SKM-1 (cell line): ENCODE results near the gene CFI.

ENCODE experiments used
- DNase-seq: peaks from one replicate; lab custom pipeline; 2025; ENCODE audit not compliant: unreplicated experiment; lab: John Stamatoyannopoulos, UW

The CFI gene

DNA sequence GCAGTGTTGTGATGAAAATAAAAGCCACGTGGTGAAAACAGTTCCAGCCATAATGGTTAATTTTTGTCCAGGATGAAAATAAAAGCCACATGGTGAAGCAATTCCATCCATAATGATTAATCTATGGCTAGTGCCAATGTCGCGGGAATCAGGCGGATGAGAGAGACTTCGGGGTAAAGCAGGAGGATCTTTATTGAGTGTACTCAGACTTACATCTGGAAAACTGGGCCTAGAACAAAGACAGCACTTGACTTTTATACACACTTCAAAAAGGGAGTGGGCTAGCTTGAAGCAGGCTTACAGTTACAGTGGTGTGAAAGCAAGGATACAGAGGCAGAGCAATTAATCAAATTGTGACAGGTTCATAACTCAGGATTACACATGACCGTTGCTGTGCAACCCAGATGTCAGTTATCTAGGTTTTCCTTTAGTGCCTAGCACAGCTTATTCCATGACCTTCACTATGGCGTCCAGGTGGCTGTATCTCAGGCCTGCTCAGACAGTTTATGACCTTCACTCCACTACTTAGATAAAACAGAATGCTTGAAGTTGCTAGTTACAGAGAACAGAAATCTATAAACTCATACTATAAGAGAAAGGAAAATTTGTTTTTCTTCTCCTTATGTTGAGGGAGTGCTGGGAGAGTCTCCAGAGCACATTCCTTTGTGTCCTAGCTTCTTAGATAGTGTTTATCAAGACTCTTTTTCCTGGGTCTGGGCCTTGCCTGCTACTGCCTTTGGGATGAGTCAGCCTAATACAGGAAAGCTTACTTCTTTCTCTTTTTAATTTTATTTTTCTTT, 66.0 kb downstream of the CFI start:
- no peak for DNase-seq

DNA sequence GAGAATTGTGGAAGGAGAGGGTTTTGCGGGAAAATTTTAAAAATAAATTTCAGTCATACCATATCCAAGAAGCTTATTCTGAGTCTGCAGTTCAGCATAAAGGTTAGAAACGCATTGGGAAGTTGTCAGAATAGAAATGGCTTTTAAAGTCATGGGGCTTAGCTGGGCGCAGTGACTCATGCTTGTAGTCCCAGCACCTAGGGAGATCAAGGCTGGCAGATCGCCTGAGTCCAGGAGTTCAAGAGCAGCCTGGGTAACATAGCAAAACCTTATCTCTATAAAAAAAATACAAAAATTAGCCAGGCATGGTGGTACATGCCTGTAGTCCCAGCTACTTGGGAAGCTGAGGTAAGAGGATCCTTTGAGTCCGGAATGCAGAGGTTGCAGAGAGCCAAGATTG, 68.1 kb downstream of the CFI start:
- DNase-seq: no peak

DNA sequence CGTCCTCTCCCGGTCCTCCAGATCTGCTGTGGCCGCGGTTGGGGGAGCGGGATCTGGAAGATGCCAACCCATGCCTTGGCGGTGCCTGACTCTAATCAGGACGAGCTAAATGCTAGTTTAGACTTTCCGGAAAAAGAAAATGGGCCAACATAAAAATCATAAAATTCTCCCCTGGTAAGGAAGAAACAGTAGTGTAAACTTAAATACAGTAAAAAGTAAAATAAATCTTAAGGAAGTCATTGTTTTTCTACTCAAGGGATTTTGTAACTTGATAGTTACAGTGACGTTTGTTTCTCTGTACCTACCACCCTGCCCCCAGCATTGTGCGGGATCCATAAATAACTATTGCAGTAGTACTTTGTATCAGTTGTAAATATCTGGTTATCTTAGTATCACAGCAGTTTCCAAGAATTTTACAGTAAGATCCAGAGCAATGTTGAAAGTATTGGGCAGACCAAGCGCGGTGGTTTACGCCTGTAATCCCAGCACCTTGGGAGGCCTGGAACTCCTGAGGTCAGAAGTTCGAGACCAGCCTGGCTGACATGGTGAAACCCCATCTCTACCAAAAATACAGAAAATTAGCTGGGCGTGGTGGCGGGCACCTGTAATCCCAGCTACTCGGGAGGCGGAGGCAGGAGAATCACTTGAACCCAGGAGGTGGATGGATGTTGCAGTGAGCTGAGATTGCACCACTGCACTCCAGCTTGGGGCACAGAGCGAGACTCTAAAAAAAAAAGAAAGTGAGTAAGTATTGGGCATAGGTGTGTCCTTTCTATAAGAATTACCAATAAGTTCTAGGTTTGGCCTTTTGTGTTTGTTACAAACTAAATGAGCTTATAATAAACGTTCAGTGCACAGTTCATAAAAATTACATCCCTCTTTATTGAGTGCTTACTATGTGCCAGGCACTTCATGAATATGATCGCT, 70.9 kb downstream of the CFI start:
- no peak for DNase-seq

DNA sequence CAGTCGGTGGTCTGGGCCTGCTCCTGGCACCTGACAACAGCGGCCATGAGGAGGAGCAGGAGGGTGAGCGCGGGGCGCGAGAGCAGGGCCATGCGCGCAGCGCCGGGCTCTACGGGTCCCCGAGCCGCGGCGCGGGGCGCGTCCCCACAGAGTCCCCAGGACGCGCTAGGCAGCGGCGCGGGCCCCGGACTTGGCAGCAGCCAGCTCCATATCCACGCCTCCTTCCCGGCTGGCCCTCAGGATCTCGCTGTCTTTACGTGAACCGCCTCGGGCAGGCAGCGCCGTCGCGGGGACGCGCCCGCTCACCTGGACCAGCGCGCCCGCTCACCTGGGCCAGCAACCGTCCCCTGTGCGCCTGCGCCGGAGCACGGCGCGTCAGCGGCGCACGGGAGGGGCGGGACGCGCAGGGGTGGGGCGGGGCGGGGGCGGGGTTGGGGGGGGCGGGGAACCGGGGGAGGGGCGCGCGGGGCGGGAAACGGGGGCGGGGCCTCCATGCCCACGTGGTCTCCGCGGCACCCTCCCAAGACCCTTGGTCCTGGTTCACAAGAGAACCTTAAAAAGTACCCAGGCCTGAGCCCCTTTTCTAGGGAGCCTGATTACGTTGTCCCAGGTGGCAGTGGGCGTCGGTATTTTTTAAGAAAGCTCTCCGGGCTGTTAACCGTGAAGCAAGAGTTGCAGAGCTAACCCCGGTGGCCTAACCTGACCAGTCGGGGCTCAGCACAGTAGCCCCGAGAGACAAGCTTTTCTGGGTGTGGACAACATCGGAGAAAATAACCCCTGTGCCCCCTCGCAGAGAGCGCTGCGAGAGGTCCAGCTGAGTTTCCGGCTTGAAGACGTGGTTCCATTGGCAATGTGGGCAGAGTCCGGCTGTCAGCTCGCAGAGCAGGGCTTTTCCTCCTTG, 71.8 kb downstream of the CFI start, which contains the start of gene PLA2G12A:
Gene PLA2G12A (minus strand): TSS at position 353 of the 901 bp plus-strand sequence. CDS start 261 bp downstream, at position 92.
- DNase-seq: no peak

DNA sequence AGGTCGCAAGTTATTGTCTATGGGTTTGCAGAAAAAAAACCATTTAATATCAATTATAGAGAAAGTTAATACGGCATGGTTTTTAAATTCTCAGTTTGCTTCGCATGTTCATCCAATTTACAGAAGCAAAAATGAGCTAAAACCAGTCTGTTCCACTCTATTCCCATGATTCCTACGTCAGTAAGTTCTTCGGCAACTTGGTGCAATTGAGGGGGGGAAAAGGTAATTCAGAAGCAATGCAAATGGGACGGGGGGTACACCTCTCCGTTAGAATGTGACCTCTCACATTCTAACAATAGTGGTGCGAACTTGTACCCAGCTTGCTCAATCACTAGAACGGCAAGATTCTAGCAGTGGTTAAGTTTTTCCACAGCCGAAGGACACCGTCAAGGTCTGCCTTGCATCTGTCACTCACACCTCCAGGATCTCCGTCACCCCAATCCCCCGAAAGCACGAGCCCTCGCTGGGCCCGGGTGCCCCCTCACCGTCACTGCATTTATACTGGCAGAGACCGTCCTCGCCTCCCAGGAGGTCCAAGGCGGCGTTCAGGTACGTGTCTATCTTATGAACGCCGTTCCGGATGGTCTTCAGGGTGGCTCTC, 72.6 kb downstream of the CFI start:
- no peak for DNase-seq

DNA sequence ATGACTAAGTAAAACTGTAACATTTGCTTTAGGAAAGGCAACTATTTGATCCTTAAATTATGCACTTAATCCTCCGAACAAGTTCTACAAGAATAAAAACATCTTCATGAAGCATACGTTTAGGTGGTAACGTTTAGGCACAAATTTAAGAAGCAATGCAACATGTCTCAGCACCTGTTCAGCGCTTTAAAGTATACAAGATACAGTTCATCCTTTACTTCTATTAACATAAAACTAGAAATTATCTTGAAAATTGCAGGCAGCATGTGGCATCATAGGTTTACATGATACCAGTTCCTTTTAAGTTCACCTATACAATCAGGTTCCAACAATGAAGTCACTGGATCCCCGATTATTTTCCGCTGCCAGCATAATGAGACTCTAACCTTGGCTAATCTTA, 73.4 kb downstream of the CFI start:
- DNase-seq: no peak

DNA sequence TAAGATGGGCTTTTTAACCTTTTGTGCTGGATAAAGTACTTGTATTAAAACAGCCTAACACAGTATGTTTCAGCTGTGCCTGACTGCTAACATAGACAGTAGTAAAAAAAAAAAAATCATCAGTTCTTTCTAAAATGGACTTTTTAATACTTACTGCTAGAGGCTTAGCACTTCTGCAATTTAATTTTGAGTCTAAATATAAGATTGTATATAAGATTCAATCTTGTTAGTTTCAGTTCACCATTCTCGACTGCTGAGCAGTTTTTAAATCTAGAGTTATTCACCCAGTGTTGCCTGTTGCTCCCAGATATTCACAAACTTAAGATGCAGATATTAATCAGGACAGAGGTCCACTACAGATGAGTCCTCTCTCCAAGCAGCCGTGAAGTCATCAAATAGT, 78.7 kb downstream of the CFI start:
- no peak for DNase-seq

DNA sequence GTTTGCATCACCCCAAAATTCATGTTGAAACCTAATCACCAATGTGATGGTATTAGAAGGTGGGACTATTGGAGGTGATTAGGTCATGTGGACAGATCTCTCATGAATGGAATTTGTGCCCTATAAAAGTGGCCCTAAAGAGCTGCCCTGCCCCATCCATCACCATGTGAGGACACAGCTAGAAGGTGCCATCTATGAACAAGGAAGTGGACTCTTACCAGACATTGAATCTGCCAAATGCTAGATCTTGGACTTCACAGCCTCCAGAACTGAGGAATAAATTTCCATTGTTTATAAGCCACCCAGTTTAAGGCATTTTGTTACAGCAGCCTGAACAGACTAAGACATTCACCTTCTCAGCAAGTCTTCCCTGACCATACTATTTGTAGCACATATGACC, 79.4 kb downstream of the CFI start:
- no peak for DNase-seq

DNA sequence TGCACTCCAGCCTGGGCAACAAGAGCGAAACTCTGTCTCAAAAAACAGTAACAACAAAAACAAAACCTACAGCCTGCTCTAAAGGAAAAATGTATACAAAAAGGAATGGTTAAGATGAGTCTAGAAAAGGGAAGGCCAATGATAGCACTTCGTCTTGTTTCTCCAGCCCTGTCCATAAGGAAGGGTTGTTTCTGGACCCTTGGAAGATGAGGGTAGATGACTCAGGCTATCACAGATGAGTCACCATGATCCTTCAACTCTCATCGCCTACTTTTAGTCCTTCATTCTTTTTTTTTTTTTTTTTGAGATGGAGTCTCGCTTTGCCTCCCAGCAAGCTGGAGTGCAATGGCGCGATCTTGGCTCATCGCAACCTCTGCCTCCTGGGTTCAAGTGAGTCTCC, 80.8 kb downstream of the CFI start:
- DNase-seq: no peak

DNA sequence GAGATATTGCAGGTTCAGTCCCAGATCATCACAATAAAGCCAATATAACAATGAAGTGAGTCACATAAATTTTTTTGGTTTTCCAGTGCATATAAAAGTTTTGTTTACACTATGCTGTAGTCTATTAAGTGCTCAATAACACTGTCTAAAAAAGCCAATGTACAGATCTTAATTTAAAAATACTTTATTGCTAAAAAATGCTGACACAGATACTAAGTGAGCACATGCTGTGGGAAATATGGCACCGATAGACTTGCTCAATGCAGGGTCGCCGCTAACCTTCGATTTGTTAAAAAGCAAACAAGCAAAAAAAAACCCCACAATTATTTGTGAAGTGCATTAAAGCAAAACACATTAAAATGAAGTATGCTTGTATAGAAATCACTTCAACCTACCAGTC, 82.2 kb downstream of the CFI start:
- DNase-seq: no peak

DNA sequence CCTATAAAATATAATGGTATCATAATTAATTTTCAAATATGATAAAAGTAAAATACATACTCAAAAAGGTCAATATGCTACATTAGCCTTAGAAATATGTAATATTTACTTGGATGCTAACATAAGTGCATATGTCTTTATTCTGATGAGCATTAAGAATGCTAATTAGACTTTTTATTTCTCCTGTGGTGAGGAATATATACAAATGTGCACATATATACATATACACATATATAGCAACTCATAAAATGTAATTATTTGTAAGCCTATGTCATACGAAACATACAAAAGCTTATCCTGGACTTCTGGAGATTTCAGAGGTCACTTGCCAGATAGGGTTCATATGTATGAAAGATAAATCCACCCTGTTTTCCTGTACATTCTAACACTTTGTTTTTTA, 83.0 kb downstream of the CFI start:
- DNase-seq: no peak

DNA sequence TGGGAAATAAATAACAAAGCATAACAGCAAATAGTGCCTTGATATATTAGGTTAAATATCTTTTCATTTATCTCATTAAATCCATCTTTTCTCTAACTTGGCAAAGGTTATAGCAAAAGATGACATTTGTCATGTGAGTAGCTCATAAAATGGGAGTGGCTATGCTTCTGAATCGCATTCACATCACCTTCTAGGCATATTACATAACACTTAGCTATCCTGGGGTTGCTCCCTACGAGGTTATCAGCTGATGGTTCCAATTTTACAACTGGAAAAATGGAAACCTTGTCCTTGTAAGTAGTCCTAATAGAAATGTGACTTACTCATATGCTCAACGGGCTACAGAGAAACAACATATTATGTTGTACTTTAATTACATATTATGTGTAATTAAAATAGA, 88.3 kb downstream of the CFI start:
- DNase-seq: no peak

DNA sequence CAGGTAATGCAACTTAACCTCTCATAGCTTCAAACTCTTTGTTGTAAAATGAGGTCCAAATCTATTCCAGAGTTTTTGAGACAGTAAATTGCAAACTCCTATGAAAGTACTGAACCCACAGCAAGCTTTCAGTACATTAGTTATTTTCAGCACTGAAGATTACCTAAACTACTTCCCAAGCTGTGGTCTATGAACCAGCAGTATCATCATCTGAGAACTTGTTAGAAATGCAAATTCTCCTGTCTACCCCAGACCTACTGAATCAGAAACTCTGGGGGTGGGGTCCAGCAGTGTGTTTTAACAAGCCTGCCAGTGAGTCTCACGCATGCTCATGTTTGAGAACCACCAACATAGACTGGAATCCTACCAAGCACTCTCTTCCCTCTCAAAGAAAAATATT, 92.8 kb downstream of the CFI start:
- DNase-seq: no peak

DNA sequence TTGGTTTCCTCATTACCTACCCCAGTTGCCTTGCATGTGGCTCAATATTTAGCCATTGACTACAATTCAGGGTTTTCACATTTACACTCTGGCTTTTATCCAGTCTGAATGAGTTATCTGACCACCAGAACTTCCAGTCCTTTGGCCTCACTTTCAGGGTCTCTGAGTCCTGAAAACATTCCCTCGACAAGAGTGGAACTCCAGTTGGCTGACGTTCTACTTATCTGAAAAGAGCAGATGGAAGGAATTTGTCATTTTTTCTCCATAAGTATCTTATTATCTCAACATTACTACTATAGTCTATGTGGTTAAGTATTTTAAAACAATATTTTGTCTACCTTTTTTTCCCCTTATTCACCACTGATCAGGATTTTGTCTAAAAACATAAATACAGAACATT, 93.4 kb downstream of the CFI start:
- no peak for DNase-seq

DNA sequence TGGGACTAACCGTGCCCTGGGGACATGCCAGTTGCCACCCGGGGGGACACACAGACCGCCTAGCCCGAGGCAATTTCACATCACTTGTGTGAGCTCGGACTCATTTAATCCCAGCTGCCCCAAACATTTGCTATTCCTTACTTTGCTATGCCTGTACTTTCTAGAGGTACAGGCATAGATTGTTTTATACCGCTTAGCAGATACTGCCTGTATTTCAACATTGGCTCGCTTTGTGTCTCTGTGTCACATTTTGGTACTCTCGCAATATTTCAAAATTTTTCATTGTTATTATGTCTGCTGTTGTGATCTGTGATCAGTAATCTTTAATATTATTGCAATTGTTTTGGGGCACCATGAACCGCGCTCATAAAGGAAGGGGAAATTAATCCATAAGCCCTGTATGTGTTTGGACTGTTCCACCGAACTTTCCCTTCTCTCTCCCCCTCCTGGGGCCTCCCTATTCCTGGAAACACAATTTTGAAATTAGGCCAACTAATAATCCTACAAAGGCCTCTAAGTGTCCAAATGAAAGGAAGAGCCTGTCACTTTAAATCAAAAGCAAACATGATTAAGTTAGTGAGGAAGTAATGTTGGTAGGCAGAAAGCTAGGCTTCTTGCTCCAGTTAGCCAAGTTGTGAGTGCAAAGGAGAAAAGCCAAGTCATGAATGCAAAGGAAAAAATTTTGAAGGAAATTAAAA, 98.0 kb downstream of the CFI start:
- no peak for DNase-seq

DNA sequence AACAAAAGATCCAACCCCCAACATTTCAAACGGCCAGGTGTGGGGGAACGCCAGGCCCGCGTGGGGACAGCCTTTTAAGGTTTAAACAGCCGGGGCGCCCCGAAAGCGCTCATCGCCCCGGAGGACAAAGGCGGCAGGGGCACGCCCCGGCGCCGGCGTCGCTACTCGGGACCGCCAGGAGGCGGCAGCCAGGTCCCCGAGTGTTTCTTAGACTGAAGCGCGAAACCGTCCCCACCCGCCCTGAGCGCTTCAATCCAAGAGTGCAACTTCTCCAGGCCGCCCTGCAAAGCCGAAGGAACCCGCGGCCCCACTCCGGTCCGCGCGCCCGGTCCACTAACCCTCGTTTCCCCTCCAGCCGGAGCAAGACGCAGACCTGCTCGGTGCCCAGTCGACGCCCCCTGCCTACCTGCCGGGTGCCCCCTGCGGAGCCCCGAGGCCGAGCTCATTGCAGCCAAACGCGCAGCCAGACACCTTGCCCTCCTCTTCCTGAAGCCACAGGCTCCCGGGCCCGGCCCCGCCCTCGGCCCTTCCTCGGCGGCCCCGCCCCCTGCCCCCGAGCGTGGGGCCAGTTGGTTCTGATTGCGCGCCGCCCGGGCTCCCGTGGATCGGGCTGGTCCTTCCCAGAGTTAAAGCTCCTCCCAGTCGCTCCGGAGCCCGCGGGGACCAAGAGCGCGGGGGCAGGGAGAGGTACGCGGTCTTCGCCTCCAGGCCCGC, 98.7 kb downstream of the CFI start, which contains the start of gene CASP6:
Gene CASP6 (minus strand): TSS at position 496 of the 714 bp plus-strand sequence. CDS start 50 bp downstream, at position 446.
- DNase-seq: peak; percentile 65

DNA sequence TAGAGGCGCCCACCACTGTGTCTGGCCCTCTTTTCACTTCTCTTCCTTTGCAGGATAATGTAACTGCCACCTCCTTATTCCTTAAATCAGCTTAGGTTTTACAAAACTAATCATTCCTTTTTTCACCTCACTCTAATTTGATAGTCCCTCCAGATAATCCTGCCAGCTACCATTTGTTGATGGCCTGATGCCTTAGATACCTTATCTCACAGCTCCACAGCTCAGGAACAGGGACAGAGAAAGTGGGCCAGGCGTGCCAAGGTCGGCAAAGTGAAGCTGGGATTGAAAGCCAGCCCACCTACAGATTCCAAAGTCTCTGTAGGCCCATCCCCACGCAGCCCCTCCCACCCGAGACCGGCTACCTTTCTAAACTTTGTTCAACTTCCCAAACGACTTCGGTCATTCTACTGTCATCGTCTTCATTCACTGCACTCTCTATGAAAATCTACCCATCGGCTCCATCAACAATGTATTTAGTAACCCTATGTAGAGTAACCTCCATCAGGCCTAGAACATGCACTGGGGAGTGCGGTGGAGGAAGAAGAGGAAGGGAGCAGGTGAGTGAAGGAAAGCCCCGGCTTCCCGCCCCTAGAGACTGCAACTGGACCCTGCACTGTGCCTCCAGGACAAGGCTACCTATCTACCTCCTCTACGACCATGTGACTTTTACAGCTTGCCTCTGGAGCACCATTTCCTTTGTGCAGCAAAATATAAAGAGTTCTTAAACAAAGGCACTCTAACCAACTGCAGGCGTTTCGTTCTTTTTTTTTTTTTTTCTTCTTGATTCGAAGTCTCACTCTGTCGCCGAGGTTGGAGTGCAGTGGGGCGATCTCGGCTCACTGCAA, 100.0 kb downstream of the CFI start:
- no peak for DNase-seq

DNA sequence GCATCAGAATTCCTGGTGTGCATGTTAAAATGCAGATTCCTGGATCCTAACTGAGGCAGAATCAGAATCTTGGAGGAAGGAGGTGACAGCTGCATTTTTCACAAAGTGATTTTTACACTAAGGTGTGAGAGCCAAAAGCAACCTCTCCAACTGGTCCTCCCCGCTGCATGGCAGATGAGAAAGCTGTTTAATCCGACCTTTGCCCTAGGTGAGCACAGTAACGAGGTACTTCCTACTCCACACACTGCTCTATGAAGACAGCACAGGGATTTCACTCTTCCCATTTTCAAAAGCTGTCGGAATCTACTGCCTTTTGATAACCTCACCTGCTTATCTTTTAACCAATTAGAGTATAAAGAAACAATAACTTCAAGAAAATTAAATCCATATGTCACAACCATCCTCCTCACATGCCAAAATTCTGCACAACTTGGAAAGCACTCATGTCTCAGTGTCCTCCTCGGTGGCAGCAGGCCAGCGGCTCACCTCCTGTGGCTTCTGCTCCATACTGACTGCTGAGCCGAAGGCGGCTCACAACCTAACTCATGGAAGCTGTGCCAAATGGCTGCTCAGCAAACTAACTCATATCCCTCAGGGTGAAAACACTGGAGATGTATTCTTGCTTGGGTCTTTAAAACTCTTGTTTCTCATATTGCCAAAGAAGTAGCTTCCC, 102.1 kb downstream of the CFI start:
- no peak for DNase-seq
